Hepatocyte (in vitro differentiated cells): ENCODE measurements around the gene ZDHHC14. TPM values are rescaled to one million over a fixed set of nuclear protein-coding genes. Genes with fewer than 3 reads are reported as not detected.

Experiments used
- DNase-seq: peaks from one replicate; pipeline ENCODE4 v3.0.0-alpha.2; 2016; ENCODE audit warnings: low spot score
- H2AFZ ChIP-seq: fragments of 200-600 bp; sonication (generic); 2 replicates; pipeline ENCODE4 v1.6.0; 2016; ENCODE audit warnings: antibody characterized with exemption, mild to moderate bottlenecking
- H3K27ac ChIP-seq: fragments of 200-600 bp; sonication (generic); 2 replicates; pipeline ENCODE4 v1.5.1; 2016; ENCODE audit warnings: mild to moderate bottlenecking
- H3K27me3 ChIP-seq: fragments of 200-600 bp; sonication (generic); 2 replicates; pipeline ENCODE4 v1.6.1; 2016
- H3K36me3 ChIP-seq: fragments of 200-600 bp; sonication (generic); replicated peaks from 2 replicates; pipeline ENCODE4 v1.5.1; 2016; ENCODE audit warnings: low read depth; ENCODE audit not compliant: insufficient read depth
- H3K4me1 ChIP-seq: fragments of 200-600 bp; sonication (generic); 2 replicates; pipeline ENCODE4 v1.5.1; 2016; ENCODE audit warnings: mild to moderate bottlenecking, moderate library complexity; ENCODE audit not compliant: insufficient read depth
- H3K4me2 ChIP-seq: fragments of 200-600 bp; sonication (generic); 2 replicates; pipeline ENCODE4 v1.6.0; 2016
- H3K4me3 ChIP-seq: fragments of 200-600 bp; sonication (generic); 2 replicates; pipeline ENCODE4 v1.5.1; 2016; ENCODE audit warnings: mild to moderate bottlenecking
- H3K79me2 ChIP-seq: fragments of 200-600 bp; sonication (generic); 2 replicates; pipeline ENCODE4 v1.6.0; 2017; ENCODE audit warnings: mild to moderate bottlenecking
- H3K9me2 ChIP-seq: fragments of 200-600 bp; sonication (generic); replicated peaks from 2 replicates; pipeline ENCODE4 v1.6.0; 2017; ENCODE audit warnings: mild to moderate bottlenecking; ENCODE audit not compliant: insufficient read depth
- H3K9me3 ChIP-seq: fragments of 200-600 bp; sonication (generic); 2 replicates; pipeline ENCODE4 v1.5.1; 2016; ENCODE audit warnings: low read depth, mild to moderate bottlenecking
- H4K20me1 ChIP-seq: fragments of 200-600 bp; sonication (generic); 2 replicates; pipeline ENCODE4 v1.6.0; 2016; ENCODE audit warnings: mild to moderate bottlenecking; ENCODE audit not compliant: insufficient read depth, poor library complexity, severe bottlenecking
- EZH2 ChIP-seq: fragments of 200-600 bp; sonication (generic); IDR thresholded peaks from 2 replicates; pipeline ENCODE4 v1.6.1; 2016; ENCODE audit warnings: antibody characterized with exemption, mild to moderate bottlenecking, borderline replicate concordance
- EZH2phosphoT487 ChIP-seq: fragments of 200-600 bp; sonication (generic); IDR thresholded peaks from one replicate; pipeline ENCODE4 v1.6.1; 2018; ENCODE audit warnings: antibody characterized with exemption, mild to moderate bottlenecking, low read depth, moderate library complexity; ENCODE audit not compliant: unreplicated experiment, severe bottlenecking
- WGBS: methylation state at CpG from one replicate; pipeline ENCODE4 v1.1.6; 2016; ENCODE audit warnings: low lambda C conversion rate; ENCODE audit errors: missing lambda C conversion rate; 5-methylcytosine and 5-hydroxymethylcytosine counted together
- polyA plus RNA-seq: library from polyadenylated mRNA; unstranded; fragments of >200 nt; fragmentation: Nextera tagmentation; extraction: Ambion mirVana; gene quantifications from 2 replicates; pipeline ENCODE4 v1.2.1, GENCODE V29; 2016
- total RNA-seq: library from RNA; depleted of rRNA; stranded (reverse); fragments of >200 nt; gene quantifications from 2 replicates; pipeline ENCODE4 v1.2.3, GENCODE V29; 2014
- TF ChIP-seq, protein P1 (sequence below): fragments of 200-600 bp; sonication (generic); IDR thresholded peaks from 2 replicates; pipeline ENCODE4 v1.5.1; 2016; ENCODE audit warnings: antibody characterized with exemption, mild to moderate bottlenecking; ENCODE audit not compliant: poor library complexity

ZDHHC14 gene
- total and polyA plus RNA-seq, 2 experiments from 2014 or later: 11.8 to 25.2 TPM

DNA sequence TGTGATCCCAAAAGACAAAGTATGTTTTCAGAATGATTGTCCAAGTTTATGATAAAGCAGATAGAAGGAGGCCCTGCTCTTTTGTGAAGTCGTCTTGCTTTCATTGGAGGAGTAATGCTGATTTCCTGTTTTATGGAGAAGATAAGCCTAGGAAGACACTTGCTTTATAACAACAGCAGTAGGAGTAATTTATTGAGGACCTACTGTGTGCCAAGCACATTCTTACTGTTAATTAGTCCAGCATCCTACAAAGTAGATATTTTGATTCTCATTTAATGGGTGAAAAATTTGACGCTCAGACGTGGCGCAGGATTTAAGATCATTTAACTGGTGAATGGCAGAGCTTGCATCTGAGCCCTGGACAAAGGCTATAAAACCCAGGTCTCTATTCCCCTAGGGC is 87.6 kb downstream of the ZDHHC14 start:
- Histone ChIP-seq H3K36me3 (no peaks in the 10 kb centered on the region), H3K27me3 (no peaks in the 10 kb centered on the region), H3K4me3 (no peak overlapping the region), H3K27ac (no peak overlapping the region), H3K4me2 (no peak overlapping the region), H2AFZ (no peak overlapping the region), H3K9me3 (no peaks in the 10 kb centered on the region), H3K79me2 (peaks cover 11% of the 10 kb centered on the region), H4K20me1 (no peaks in the 10 kb centered on the region), H3K4me1 (no peaks in the 10 kb centered on the region), H3K9me2 (no peaks in the 10 kb centered on the region)
- no peak for DNase-seq
- TF ChIP-seq EZH2 (no peak), EZH2phosphoT487 (no peak)
- TF ChIP-seq, protein P1, sequence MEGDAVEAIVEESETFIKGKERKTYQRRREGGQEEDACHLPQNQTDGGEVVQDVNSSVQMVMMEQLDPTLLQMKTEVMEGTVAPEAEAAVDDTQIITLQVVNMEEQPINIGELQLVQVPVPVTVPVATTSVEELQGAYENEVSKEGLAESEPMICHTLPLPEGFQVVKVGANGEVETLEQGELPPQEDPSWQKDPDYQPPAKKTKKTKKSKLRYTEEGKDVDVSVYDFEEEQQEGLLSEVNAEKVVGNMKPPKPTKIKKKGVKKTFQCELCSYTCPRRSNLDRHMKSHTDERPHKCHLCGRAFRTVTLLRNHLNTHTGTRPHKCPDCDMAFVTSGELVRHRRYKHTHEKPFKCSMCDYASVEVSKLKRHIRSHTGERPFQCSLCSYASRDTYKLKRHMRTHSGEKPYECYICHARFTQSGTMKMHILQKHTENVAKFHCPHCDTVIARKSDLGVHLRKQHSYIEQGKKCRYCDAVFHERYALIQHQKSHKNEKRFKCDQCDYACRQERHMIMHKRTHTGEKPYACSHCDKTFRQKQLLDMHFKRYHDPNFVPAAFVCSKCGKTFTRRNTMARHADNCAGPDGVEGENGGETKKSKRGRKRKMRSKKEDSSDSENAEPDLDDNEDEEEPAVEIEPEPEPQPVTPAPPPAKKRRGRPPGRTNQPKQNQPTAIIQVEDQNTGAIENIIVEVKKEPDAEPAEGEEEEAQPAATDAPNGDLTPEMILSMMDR: no peak
- 87% methylated on average over 4 of the region's 4 CpGs for WGBS

DNA sequence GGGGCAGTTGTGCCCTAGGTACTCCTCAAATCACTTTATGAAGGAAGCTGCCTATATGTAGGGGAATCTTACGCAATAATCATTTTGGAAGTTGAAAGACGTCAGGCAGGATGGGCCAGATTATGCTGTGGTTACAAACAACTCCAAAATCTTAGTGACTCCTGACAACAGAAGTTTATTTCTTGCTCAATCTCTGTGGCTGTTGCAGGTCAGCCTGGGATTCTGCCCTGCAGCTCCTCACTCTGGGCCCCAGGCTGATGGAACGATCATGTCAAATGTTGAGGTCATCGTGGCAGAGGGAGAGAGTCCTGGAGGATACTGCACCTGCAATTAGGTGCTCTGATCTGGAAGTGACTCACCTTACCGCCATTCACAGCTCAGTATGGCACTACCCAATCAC is 88.4 kb downstream of the ZDHHC14 start:
- H3K4me1 ChIP-seq: no peaks in the 10 kb centered on the region
- H3K9me3 ChIP-seq: no peaks in the 10 kb centered on the region
- TF ChIP-seq, protein P1: no peak
- TF ChIP-seq EZH2 (no peak), EZH2phosphoT487 (no peak)
- no peaks in the 10 kb centered on the region for H4K20me1 ChIP-seq
- no peak overlapping the region for H3K4me3 ChIP-seq
- H3K27ac ChIP-seq: no peak overlapping the region
- H3K4me2 ChIP-seq: no peak overlapping the region
- no peaks in the 10 kb centered on the region for H3K27me3 ChIP-seq
- peaks cover 8% of the 10 kb centered on the region for H3K79me2 ChIP-seq
- DNase-seq: no peak
- H2AFZ ChIP-seq: no peak overlapping the region
- H3K36me3 ChIP-seq: no peaks in the 10 kb centered on the region
- 83% methylated on average over 5 of the region's 5 CpGs for WGBS
- no peaks in the 10 kb centered on the region for H3K9me2 ChIP-seq

DNA sequence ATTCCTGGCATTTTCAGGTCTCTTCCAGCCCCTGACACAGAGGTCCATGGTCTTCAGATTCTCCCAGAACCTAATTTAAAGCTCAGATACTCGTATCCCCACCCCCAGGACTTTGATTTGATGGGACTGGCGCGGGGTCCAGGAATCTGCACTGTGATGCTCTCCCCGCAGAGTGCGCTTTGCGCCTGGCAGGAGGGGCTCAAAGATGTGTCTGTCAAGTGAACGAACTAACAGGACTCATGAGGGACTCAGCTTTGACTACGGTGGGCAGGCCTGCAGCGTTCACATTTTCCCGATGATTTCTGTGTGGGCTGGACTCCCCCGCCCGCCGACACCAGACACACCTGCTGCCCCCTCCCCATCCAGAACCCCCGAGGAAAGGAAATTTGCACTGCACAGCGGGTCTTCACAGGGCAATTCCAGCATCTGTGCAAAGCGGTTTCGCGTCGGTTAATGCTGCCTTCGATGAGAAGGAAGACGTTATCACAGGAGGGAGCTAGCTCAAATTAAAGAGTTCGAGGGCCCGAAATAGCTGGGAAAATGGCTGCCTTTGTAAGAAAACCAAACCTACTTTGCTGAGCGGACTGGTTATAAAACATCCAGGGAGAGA is 90.2 kb downstream of the ZDHHC14 start:
- Histone ChIP-seq H3K4me1 (no peaks in the 10 kb centered on the region), H3K79me2 (peaks cover 7% of the 10 kb centered on the region), H3K27me3 (no peaks in the 10 kb centered on the region), H3K4me3 (no peak overlapping the region), H3K36me3 (no peaks in the 10 kb centered on the region), H3K9me2 (no peaks in the 10 kb centered on the region), H4K20me1 (no peaks in the 10 kb centered on the region), H2AFZ (no peak overlapping the region), H3K9me3 (no peaks in the 10 kb centered on the region), H3K27ac (no peak overlapping the region), H3K4me2 (no peak overlapping the region)
- no peak for DNase-seq
- TF ChIP-seq, protein P1: no peak
- TF ChIP-seq EZH2 (no peak), EZH2phosphoT487 (no peak)
- WGBS: 98% methylated on average over 24 of the region's 24 CpGs
